Keratinocyte (primary cell): ENCODE data around the gene SIAH2.

Experiments
- EZH2 ChIP-seq: IDR thresholded peaks from one replicate; pipeline ENCODE4 v1.6.1; 2012; ENCODE audit warnings: inconsistent platforms, mild to moderate bottlenecking, low read length, moderate library complexity
- TF ChIP-seq, protein P1 (sequence below), 3 experiments: IDR thresholded peaks in 1 of 3; conservative IDR thresholded peaks in 1 of 3; optimal IDR thresholded peaks in 1 of 3; 2 replicates in 2 of 3; 3 replicates in 1 of 3; pipeline versions ENCODE3 to v1.5.1; 2011; ENCODE audit warnings: low read length in 3 of 3, mild to moderate bottlenecking in 3 of 3, moderate library complexity in 2 of 3, control low read depth in 1 of 3, inconsistent platforms in 1 of 3; ENCODE audit not compliant: insufficient read depth in 2 of 3; ENCODE audit errors: extremely low read depth in 1 of 3

GRCh38 chr3:150773616-150774192 lies 10.7 kb upstream of the SIAH2 start:
- TF ChIP-seq, protein P1, sequence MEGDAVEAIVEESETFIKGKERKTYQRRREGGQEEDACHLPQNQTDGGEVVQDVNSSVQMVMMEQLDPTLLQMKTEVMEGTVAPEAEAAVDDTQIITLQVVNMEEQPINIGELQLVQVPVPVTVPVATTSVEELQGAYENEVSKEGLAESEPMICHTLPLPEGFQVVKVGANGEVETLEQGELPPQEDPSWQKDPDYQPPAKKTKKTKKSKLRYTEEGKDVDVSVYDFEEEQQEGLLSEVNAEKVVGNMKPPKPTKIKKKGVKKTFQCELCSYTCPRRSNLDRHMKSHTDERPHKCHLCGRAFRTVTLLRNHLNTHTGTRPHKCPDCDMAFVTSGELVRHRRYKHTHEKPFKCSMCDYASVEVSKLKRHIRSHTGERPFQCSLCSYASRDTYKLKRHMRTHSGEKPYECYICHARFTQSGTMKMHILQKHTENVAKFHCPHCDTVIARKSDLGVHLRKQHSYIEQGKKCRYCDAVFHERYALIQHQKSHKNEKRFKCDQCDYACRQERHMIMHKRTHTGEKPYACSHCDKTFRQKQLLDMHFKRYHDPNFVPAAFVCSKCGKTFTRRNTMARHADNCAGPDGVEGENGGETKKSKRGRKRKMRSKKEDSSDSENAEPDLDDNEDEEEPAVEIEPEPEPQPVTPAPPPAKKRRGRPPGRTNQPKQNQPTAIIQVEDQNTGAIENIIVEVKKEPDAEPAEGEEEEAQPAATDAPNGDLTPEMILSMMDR (optimal IDR thresholded peaks at IDR 0.05 in 1 of 3, IDR thresholded peaks at IDR 0.05 in 1 of 3, conservative IDR thresholded peaks at IDR 0.05 in 1 of 3; ENCODE audit: extremely low read depth in 1 of 3, insufficient read depth in 2 of 3, low read length in 3 of 3): no peak
- TF ChIP-seq EZH2: no peak
